Osteocyte (in vitro differentiated cells): ENCODE measurements around the gene ANKRD2. TPM values are rescaled to one million over a fixed set of nuclear protein-coding genes. Genes with fewer than 3 reads are reported as not detected.

Experiments
- DNase-seq: peaks from one replicate; pipeline ENCODE4 v3.0.0; 2021; ENCODE audit warnings: mixed read lengths; ENCODE audit not compliant: unreplicated experiment; ENCODE audit errors: extremely low spot score
- H3K27ac Mint-ChIP-seq: one replicate; pipeline ENCODE4 v1.8.0; 2021; ENCODE audit warnings: mild to moderate bottlenecking, mixed read lengths; ENCODE audit not compliant: unreplicated experiment
- H3K27me3 Mint-ChIP-seq: one replicate; pipeline ENCODE4 v1.8.0; 2021; ENCODE audit warnings: mixed read lengths; ENCODE audit not compliant: unreplicated experiment
- H3K36me3 Mint-ChIP-seq: one replicate; pipeline ENCODE4 v1.8.0; 2021; ENCODE audit warnings: mixed read lengths; ENCODE audit not compliant: unreplicated experiment
- H3K4me1 Mint-ChIP-seq: one replicate; pipeline ENCODE4 v1.8.0; 2021; ENCODE audit warnings: mixed read lengths; ENCODE audit not compliant: unreplicated experiment
- H3K4me3 Mint-ChIP-seq: one replicate; pipeline ENCODE4 v1.8.0; 2021; ENCODE audit warnings: mild to moderate bottlenecking, moderate library complexity, mixed read lengths; ENCODE audit not compliant: unreplicated experiment
- H3K9me3 Mint-ChIP-seq: one replicate; pipeline ENCODE4 v1.8.0; 2021; ENCODE audit warnings: mixed read lengths; ENCODE audit not compliant: unreplicated experiment
- total RNA-seq: library from RNA; stranded (reverse); gene quantifications from 2 replicates; pipeline ENCODE4 v1.2.1, GENCODE V29; 2021
- TF ChIP-seq, protein P1 (sequence below): fragments of 200-600 bp; sonication (generic); IDR thresholded peaks from 2 replicates; pipeline ENCODE4 v1.5.0; 2021; ENCODE audit warnings: antibody characterized with exemption, mild to moderate bottlenecking, moderate library complexity

The ANKRD2 gene
- total RNA-seq, 1 donor from 2014 or later = not detected

DNA sequence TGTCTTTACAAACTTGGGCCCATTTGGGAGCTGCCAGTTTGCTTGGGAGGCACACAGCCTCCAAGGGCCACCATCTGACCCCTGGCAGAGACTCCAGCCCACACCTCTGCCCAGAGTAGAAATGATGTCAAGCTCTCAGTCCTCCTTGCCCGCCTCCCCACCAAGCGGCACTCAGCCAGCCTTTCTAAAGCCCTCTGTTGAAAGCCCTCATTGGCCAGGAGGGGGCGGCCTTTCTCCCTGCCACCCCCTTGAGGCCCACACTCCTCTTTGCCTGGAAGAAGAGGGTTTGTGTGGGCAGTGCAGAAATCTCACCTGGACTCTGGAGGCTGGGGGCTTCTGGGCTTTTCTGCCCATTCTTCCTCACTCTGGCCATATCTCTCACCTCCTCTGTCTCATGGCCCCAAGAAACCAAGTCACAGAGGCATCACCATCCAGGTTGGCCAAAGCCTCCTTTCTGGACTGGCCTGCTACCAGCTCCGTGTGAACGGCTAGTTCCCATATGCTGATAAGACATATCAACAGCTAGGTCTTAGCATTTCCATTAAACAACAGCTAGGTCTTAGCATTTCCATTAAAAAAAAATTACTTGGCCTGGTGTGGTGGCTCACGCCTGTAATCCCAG is 37.7 kb upstream of the ANKRD2 start:
- no peak overlapping the region for H3K4me3 Mint-ChIP-seq
- H3K36me3 Mint-ChIP-seq = no peaks in the 10 kb centered on the region

DNA sequence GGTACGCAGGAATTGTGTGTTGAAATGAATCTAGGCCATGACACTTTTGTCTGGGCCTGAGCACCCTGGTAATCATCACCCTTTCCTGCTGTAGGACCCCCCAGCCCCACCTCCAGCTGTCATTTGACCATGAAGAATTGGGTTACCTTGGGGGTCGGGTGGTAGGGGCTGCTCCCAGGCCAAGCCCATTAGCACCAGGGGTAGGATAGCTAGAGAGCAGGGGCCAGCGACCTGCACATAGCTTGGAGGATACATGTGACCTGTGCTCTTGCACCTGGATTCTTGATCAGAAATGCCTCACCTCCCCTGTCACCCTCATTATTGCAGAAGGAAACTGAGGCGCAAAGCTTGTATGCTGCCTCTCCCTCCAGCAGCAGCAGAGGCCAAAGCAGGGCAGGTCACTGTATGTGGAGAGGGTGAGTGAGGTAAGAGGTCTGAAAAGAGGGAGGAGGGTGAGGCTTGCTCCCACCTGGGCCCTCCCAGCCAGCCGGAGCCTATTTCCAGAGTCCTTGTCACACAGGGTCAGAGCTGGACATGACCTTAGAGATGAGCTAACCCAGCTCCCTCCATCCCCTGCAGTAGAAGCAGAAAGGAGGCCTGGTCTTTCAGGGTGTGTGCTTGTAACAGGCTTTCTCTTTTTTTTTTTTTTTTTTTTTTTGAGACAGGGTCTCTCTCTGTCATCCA is 35.3 kb upstream of the ANKRD2 start:
- Mint-ChIP-seq H3K27ac (no peak overlapping the region), H3K4me1 (peaks cover 57% of the 10 kb centered on the region)

More for the DNA sequence above, 37.7 kb upstream of the ANKRD2 start:
- Mint-ChIP-seq H3K27ac (peak overlapping the region; percentile 18), H3K9me3 (no peaks in the 10 kb centered on the region), H3K4me1 (peaks cover 47% of the 10 kb centered on the region), H3K27me3 (no peaks in the 10 kb centered on the region)
- DNase-seq = no peak
- TF ChIP-seq, protein P1, sequence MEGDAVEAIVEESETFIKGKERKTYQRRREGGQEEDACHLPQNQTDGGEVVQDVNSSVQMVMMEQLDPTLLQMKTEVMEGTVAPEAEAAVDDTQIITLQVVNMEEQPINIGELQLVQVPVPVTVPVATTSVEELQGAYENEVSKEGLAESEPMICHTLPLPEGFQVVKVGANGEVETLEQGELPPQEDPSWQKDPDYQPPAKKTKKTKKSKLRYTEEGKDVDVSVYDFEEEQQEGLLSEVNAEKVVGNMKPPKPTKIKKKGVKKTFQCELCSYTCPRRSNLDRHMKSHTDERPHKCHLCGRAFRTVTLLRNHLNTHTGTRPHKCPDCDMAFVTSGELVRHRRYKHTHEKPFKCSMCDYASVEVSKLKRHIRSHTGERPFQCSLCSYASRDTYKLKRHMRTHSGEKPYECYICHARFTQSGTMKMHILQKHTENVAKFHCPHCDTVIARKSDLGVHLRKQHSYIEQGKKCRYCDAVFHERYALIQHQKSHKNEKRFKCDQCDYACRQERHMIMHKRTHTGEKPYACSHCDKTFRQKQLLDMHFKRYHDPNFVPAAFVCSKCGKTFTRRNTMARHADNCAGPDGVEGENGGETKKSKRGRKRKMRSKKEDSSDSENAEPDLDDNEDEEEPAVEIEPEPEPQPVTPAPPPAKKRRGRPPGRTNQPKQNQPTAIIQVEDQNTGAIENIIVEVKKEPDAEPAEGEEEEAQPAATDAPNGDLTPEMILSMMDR = peak; percentile 43

DNA sequence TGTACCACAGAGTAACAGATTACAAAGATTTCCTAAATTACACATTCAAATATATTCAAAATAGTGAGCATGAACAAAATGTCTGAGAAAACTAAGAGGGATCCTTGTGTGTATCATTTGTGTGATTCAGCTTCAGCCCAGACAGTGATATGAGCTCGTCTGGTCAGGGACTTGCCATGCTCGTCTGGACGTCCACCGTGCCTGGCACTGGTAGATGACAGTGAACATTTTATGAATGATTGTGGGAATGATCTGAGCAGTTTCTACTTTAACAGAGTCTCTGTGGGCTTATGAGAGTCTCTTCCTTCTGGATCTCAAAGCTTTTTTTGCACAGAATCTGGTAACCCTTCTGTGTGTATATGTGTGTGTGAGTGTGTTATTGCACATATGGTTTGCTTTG is 34.2 kb upstream of the ANKRD2 start:
- H3K4me1 Mint-ChIP-seq = peaks cover 59% of the 10 kb centered on the region
- H3K4me3 Mint-ChIP-seq = no peak overlapping the region
- H3K36me3 Mint-ChIP-seq = no peaks in the 10 kb centered on the region
- no peaks in the 10 kb centered on the region for H3K9me3 Mint-ChIP-seq
- no peaks in the 10 kb centered on the region for H3K27me3 Mint-ChIP-seq
- H3K27ac Mint-ChIP-seq = peak overlapping the region; percentile 91
- no peak for DNase-seq
- TF ChIP-seq, protein P1 = no peak

More for the DNA sequence above, 35.3 kb upstream of the ANKRD2 start:
- Mint-ChIP-seq H3K27me3 (no peaks in the 10 kb centered on the region), H3K36me3 (no peaks in the 10 kb centered on the region), H3K4me3 (no peak overlapping the region), H3K9me3 (no peaks in the 10 kb centered on the region)
- TF ChIP-seq, protein P1 = no peak
- DNase-seq = no peak

DNA sequence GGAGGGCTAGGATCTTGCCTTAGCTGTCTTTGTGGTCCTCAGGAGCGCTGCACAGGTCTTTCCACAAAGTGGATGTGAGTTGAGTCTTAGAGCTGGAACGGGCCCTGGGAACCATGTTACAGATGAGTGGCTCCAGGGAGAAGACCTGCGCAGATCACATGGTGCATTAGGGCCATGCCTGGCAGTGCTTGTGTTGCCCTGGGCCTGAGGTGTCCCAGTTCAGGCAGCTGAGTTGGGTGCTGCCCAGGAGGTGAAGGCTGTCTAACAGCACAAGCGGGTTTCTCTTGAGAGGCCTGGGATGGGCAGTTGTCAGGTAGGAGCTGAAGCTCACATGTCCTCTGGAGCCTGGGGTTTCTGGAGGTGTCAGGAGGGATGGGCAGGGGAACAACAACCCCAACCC is 33.7 kb upstream of the ANKRD2 start:
- TF ChIP-seq, protein P1 = no peak
- Mint-ChIP-seq H3K4me3 (no peak overlapping the region), H3K4me1 (peaks cover 60% of the 10 kb centered on the region), H3K27ac (peak overlapping the region; percentile 91), H3K27me3 (no peaks in the 10 kb centered on the region), H3K9me3 (no peaks in the 10 kb centered on the region), H3K36me3 (no peaks in the 10 kb centered on the region)
- DNase-seq = no peak

DNA sequence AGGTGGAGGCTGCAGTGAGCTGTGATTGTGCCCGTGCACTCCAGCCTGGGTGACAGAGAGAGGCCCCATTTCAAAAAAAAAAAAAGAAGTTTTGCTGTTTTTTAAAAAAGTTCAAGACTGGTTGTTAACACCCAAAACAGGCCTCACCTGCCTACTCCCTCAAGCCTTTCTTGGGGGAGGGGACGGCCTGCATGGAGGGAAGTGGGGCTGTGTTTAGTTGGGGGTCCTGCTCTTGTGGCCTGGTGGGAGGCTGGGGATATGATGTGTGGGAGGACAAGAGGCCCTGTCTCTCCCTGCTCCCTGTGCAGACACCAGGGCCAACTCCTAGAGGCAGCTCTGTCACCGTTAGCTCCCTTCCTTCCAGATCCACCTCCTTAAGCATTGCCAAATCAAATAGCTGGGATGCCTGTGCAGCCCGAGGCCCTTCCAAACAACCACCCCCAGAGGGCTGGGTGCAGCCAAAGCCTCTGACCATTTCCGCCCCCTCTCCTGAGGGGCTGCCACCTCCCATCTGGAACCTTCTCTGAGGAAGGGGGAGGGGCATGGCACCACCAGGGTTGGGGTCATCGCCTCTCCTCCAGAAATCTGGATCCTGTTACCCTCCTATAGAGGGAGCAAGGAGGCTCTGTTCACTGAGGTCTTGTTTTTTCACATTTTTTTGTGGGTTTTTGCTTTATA is 32.9 kb upstream of the ANKRD2 start:
- Mint-ChIP-seq H3K36me3 (no peaks in the 10 kb centered on the region), H3K27me3 (no peaks in the 10 kb centered on the region), H3K9me3 (no peaks in the 10 kb centered on the region), H3K27ac (peak overlapping the region; percentile 91), H3K4me3 (no peak overlapping the region), H3K4me1 (peaks cover 59% of the 10 kb centered on the region)
- TF ChIP-seq, protein P1 = peak; percentile 53
- DNase-seq = no peak
